ENCODE measurements around the gene AP3D1. TPM values are rescaled to one million over a fixed set of nuclear protein-coding genes. Genes with fewer than 3 reads are reported as not detected.

Gene AP3D1
- total RNA-seq, 2 experiments from 2014 or later: 80.0 to 99.8 TPM

- CTCF ChIA-PET (ENCODE audit: unreplicated experiment): no interaction called here
- no peak for DNase-seq (ENCODE audit: low spot score)
- no peak overlapping the region for H2AFZ ChIP-seq (ENCODE audit: low read length)
- no peaks in the 10 kb centered on the region for H3K36me3 ChIP-seq (ENCODE audit: insufficient read depth, low read length)
- no peaks in the 10 kb centered on the region; the same call in 1 of the 2 replicates for H3K79me2 ChIP-seq (ENCODE audit: insufficient read depth, low read depth, low read length)
- H3K4me2 ChIP-seq (ENCODE audit: low read length): peak overlapping the region; percentile 9; the same call in 1 of the 2 replicates
- no peaks in the 10 kb centered on the region for H3K9me2 ChIP-seq (ENCODE audit: insufficient read depth, low read length)
- H3K27ac ChIP-seq (ENCODE audit: low read depth, low read length, poor library complexity, severe bottlenecking): peak overlapping the region; percentile 71
- intact Hi-C loops (cut with micrococcal nuclease; ENCODE audit: unreplicated experiment): no loop called here
- H3K4me1 ChIP-seq (ENCODE audit: insufficient read depth, low read length, poor library complexity, severe bottlenecking): peaks cover 72% of the 10 kb centered on the region
- POLR2A ChIA-PET: interaction anchor here (0.6 kb wide), 1 partner anchor 27 kb away, joined by 3 read pairs; no protein-coding TSS in a partner anchor
- TF ChIP-seq, protein P1, sequence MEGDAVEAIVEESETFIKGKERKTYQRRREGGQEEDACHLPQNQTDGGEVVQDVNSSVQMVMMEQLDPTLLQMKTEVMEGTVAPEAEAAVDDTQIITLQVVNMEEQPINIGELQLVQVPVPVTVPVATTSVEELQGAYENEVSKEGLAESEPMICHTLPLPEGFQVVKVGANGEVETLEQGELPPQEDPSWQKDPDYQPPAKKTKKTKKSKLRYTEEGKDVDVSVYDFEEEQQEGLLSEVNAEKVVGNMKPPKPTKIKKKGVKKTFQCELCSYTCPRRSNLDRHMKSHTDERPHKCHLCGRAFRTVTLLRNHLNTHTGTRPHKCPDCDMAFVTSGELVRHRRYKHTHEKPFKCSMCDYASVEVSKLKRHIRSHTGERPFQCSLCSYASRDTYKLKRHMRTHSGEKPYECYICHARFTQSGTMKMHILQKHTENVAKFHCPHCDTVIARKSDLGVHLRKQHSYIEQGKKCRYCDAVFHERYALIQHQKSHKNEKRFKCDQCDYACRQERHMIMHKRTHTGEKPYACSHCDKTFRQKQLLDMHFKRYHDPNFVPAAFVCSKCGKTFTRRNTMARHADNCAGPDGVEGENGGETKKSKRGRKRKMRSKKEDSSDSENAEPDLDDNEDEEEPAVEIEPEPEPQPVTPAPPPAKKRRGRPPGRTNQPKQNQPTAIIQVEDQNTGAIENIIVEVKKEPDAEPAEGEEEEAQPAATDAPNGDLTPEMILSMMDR (conservative IDR thresholded peaks at IDR 0.05; ENCODE audit: low read length): no peak
- TF ChIP-seq EZH2phosphoT487 (IDR thresholded peaks at IDR 0.05; ENCODE audit: borderline replicate concordance, low read depth, low read length): no peak
- no peaks in the 10 kb centered on the region for H3K9me3 ChIP-seq (ENCODE audit: low read length)
- H4K20me1 ChIP-seq (ENCODE audit: insufficient read depth, low read length): no peaks in the 10 kb centered on the region
- BruUV-seq (replicated peaks): no TSS peak
- H3K4me3 ChIP-seq (ENCODE audit: low read depth, low read length, poor library complexity, severe bottlenecking): no peak overlapping the region
Observed at GRCh38 chr19:2057484-2058469, 93.6 kb downstream of the AP3D1 start.

DNA sequence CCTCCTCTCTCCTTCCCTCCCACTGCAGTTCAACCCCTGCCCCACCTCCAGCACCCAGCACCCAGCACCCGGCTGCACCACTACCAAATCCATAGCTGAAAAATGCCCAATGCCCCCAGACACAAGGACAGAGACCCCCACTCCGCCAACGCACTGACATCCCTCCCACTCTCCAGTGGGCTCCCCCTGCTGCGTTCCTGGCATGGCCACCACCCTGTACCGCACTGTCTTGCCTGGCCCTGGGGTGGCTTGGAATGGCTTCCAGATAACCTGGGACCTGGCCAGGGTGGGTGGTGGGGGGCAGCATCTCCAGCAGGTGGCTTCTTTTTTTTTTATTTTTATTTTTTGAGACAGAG, 94.6 kb downstream of the AP3D1 start:
- no peak for DNase-seq (ENCODE audit: low spot score)
- Histone ChIP-seq H3K36me3 (ENCODE audit: insufficient read depth, low read length) (no peaks in the 10 kb centered on the region), H3K9me2 (ENCODE audit: insufficient read depth, low read length) (no peaks in the 10 kb centered on the region), H3K4me3 (ENCODE audit: low read depth, low read length, poor library complexity, severe bottlenecking) (no peak overlapping the region), H4K20me1 (ENCODE audit: insufficient read depth, low read length) (no peaks in the 10 kb centered on the region), H3K4me2 (ENCODE audit: low read length) (peak overlapping the region; percentile 36; the same call in 1 of the 2 replicates), H3K9me3 (ENCODE audit: low read length) (no peaks in the 10 kb centered on the region), H3K79me2 (ENCODE audit: insufficient read depth, low read depth, low read length) (no peaks in the 10 kb centered on the region; the same call in 1 of the 2 replicates), H2AFZ (ENCODE audit: low read length) (no peak overlapping the region), H3K4me1 (ENCODE audit: insufficient read depth, low read length, poor library complexity, severe bottlenecking) (peaks cover 72% of the 10 kb centered on the region), H3K27ac (ENCODE audit: low read depth, low read length, poor library complexity, severe bottlenecking) (peak overlapping the region; percentile 71)
- TF ChIP-seq, protein P1 (conservative IDR thresholded peaks at IDR 0.05; ENCODE audit: low read length): no peak
- TF ChIP-seq EZH2phosphoT487 (IDR thresholded peaks at IDR 0.05; ENCODE audit: borderline replicate concordance, low read depth, low read length): no peak
- CTCF ChIA-PET (ENCODE audit: unreplicated experiment): interaction anchor here (0.6 kb wide), 1 partner anchor 31 kb away, joined by 3 read pairs; no protein-coding TSS in a partner anchor
- POLR2A ChIA-PET: no interaction called here
- intact Hi-C loops (cut with micrococcal nuclease; ENCODE audit: unreplicated experiment): no loop called here
- BruUV-seq (replicated peaks): no TSS peak

Measured in OCI-LY7 (cell line).